ENCODE results near the gene PTN. TPM values are rescaled to one million over a fixed set of nuclear protein-coding genes. Genes with fewer than 3 reads are reported as not detected.
"Not testable (repeated sequence)": the region's sequence is repeated elsewhere in the genome, so short reads cannot be mapped to it uniquely, and the experiment has no call there.

PTN gene
- total RNA-seq, 1 experiment from 2014 or later, result 11.9 TPM

- DNase-seq (ENCODE audit: low spot score), result not testable (repeated sequence)
Measured at GRCh38 chr7:137268001-137268865, 75.3 kb downstream of the PTN start.

- no peak for DNase-seq (ENCODE audit: low spot score)
Measured at GRCh38 chr7:137266764-137267163, 76.8 kb downstream of the PTN start.

- DNase-seq (ENCODE audit: low spot score), result not testable (repeated sequence)
Measured at GRCh38 chr7:137265480-137265879, 78.1 kb downstream of the PTN start.

GRCh38 chr7:137262599-137262998 is 80.9 kb downstream of the PTN start:
- DNase-seq (ENCODE audit: low spot score), result no peak

DNA sequence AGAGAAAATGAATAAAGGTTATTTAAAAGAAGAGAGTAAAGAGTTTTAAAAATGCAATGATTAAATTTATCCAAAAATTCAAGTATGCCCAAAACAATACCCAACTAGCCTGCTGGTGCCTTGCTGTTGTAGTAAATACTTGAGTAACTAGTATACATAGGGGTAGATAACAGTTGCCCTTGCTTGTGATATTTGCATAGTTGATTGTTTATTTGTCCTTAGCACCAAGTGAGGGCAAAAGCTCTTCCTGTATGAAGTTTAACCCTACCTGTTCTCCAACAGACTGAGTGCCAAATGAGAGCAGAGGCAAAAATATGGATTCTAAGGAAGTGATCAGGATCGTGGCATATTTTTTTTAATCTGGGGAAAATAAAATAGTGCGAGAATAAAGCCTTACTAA is 85.0 kb downstream of the PTN start:
- no peak for DNase-seq (ENCODE audit: low spot score)

DNA sequence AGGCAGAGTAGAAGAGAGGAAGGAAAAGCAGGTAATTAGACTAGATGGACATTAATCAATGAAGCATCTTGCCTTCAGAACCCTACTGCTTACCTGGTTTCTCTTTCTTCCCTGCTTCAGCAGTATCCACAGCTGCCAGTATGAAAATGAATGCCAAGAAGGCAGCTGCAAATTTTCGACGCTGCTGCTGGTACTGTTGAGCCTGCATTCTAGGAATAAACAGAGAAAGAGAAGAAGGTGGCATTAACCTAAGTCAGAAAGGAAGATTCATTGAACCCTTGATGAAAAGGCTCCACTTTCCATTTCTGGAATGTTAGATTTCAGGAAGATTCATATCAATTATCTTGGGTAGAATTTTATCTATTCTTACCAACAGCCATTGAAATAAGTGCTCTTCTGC is 88.8 kb downstream of the PTN start:
- DNase-seq (ENCODE audit: low spot score), result no peak

DNA sequence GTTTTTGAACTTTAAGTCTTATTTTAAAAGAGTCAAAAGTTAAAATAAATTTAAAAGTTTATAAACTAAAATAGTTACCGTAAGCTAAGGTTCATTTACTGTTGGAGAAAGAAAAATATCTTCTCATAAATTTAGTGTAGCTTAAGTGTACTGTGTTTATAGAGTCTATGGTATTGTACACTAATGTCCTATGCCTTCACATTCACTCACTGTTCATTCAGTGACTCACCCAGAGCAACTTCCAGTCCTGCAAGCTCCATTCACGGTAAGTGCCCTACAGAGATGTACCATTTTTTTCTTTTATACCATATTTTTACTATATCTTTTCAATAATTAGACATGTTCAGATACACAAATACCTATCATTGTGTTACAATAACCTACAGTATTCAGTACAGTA is 97.6 kb downstream of the PTN start:
- DNase-seq (ENCODE audit: low spot score), result no peak

GRCh38 chr7:137245186-137245585 is 98.3 kb downstream of the PTN start:
- no peak for DNase-seq (ENCODE audit: low spot score)

DNA sequence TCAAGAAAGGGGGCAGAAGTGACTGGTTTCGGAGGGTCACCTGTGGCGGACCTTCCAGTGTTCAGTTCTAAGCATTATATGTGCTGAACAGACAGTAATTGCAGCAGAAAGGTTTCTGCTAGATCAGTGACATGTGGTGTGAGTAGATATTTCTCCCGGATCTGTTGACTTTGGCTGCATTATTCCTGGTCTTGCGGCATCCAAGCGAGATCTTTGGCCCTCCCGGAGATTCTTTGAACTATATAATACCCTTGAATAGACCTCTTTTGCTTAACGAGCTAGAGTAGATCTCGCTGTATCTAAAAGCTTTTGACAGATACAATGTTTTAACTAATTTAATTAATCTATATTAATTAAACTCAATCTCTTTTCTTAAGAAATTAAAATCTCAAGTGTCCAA is 99.8 kb downstream of the PTN start:
- no peak for DNase-seq (ENCODE audit: low spot score)

DNA sequence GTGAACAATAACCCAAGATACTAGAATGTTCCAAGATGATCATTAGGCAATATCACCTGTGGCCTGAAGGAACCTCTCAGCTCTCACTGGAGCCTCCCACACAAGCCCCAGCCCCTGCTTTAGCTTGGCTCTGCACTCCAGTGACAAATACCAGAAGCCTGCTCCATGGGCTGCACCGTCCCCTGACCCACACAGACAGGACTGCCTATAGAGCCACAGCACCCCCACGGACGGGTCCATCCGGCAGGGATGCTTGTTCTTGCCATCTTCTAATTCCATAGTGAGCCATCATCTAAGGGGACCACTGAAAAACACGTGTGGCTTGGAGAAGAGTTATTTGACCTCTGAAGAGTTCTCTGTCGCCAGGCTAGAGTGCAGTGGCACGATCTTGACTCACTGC is 100.9 kb downstream of the PTN start:
- DNase-seq (ENCODE audit: low spot score), result no peak

DNA sequence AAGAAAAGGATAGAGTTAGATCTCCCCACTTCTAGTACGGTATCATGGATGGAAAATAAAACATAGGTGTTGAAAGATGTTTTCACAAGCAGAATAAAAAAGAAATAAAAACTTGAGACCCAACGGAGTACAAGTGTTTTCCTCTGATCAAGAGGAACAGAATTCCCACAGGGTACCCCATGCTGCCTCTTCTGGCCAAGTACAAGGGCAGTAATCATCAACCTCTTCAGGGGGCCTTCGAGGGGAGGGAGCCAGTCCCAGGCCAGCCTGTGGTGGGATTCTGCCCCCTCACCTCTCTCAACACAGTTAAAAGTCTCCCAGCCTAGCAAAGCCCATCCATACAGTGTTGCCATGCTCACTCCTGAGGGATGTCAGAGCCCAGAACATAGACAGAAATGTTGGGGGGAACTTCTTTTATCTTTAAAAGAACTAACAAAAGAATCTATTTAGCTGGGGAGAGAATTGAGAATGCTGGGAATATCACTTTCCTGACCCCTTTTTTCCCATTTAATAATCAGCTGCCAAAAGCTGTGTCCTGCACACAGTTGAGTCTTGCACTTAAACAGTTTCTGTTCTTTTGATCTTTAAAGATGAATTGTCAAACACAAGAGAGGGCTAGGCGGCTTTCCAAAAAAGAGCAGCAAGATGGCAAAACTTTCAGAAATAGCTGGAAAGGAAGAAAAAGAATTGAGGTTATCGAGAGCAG is 101.7 kb downstream of the PTN start:
- DNase-seq (ENCODE audit: low spot score), result no peak

- DNase-seq (ENCODE audit: low spot score), result not testable (repeated sequence)
Measured at GRCh38 chr7:137239186-137239585, 104.3 kb downstream of the PTN start.

DNA sequence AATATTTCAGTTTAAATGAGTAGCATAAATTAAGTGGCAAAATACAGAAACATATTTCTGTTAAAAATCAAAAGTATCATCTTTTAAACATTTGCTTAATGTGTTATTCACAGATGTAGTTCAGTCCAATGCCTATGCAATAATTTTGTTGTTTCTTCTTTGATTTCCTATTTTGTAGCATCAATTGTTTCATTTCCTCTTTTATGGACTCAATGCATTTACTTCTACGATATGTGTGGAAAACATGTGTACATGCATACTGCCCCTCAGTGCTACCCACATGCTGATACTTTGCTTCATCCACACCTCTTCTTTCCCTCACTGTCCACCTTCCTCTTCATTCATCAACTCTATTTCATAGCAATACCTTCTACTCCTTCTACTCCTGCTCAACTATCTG is 108.1 kb downstream of the PTN start:
- DNase-seq (ENCODE audit: low spot score), result no peak

- no peak for DNase-seq (ENCODE audit: low spot score)
Measured at GRCh38 chr7:137231167-137231566, 112.4 kb downstream of the PTN start.

- DNase-seq (ENCODE audit: low spot score), result no peak
Measured at GRCh38 chr7:137221467-137221866, 122.1 kb downstream of the PTN start.

GRCh38 chr7:137213744-137214143 is 129.8 kb downstream of the PTN start:
- DNase-seq (ENCODE audit: low spot score), result no peak

DNA sequence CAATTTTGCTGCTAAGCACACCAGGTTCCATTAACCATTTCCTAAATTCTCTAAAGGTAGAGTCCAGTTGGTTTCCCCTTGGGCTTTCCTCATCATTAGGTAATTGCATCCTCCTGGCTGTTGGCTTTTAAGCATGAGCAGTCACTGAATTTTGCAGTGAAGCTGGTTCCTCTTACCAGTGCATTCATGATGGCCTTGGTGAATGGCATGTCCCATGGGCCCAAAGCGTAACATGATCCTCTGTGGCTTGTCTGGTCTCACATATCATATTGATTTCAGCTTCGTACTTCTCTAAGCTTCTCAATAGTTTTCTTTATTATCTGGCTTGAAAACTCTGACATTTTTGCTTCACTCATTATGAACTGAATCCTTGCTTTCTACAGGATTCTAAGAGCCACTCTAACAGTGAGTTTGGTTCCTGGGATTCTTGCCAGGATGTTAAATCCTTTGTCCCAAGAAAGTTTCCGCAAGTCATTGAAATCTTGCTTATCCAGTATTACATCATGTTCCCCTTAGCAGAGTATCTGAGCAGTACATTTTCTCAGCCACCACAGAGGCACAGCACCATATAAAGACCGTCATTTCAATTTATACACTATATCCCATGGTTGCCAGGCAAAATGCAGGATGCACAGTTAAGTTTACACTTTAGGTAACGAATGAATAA is 134.2 kb downstream of the PTN start:
- no peak for DNase-seq (ENCODE audit: low spot score)

GRCh38 chr7:137206770-137207169 is 136.8 kb downstream of the PTN start:
- no peak for DNase-seq (ENCODE audit: low spot score)

DNA sequence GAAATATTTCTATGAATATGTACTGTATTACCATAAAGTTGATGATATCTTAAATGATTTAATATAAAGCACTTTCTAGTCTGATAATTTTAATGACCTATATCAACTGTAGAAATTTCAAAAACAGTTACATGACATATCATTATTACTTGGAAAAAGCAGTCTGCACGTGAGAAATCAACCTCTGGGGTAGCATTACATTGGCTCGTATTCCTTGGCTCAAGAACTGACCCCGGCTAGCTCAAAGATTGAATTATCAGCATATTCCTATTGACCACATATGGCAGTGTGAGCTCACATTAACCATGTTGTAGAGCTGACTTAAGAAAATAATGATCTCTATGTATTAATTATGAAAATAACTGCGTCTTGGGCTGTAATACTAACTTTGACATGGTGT is 139.3 kb downstream of the PTN start:
- DNase-seq (ENCODE audit: low spot score), result no peak

GRCh38 chr7:137203351-137203750 is 140.2 kb downstream of the PTN start:
- DNase-seq (ENCODE audit: low spot score), result no peak

DNA sequence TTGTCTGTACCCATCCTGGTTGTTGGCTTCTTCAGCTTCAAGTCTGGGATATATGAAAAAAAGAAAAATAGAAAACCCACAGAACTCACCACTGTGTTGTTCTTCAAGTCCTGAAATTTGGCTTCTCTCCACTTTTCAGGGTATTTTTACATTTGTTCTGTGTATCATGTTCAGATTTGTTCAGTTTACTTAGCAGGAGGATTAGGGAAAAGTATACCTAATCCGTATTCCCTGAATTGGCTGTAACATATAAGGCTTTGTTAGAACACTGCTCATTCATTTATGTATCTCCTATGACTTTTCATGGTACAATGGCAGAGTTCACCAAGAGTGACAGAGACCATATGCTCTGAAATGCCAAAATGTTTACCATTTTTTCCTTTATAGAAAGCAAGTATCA is 146.9 kb downstream of the PTN start:
- no peak for DNase-seq (ENCODE audit: low spot score)

- DNase-seq (ENCODE audit: low spot score), result no peak
Measured at GRCh38 chr7:137195996-137196395, 147.5 kb downstream of the PTN start.

- DNase-seq (ENCODE audit: low spot score), result not testable (repeated sequence)
Measured at GRCh38 chr7:137181619-137182018, 161.9 kb downstream of the PTN start.
